ENCODE results near the gene TRAF1.

- TF ChIP-seq NCOR1 (IDR thresholded peaks at IDR 0.05; ENCODE audit: borderline replicate concordance, low read length): no peak
- TF ChIP-seq NCOA2 (CRISPR knock-in tag; IDR thresholded peaks at IDR 0.05): no peak
- no peak for TF ChIP-seq ZNF530 (CRISPR knock-in tag; IDR thresholded peaks at IDR 0.05; ENCODE audit: low read depth)
- no peak for TF ChIP-seq ZNF589 (CRISPR knock-in tag; conservative IDR thresholded peaks at IDR 0.05)
- no peak for TF ChIP-seq MXD4 (CRISPR knock-in tag; IDR thresholded peaks at IDR 0.05)
Observed at GRCh38 chr9:120948824-120949223, 22.2 kb upstream of the TRAF1 start.

Measured in HepG2 (cell line).